GM12865 (cell line): ENCODE measurements around the gene EEF1AKMT1.

Experiments
- DNase-seq: peaks from one replicate; pipeline ENCODE4 v3.0.0; 2010; ENCODE audit warnings: low read depth
- H3K4me3 ChIP-seq: 2 replicates; pipeline ENCODE4 v1.5.1; 2011; ENCODE audit warnings: mild to moderate bottlenecking, low read depth, low read length, control low read depth
- TF ChIP-seq, protein P1 (sequence below): IDR thresholded peaks from 2 replicates; pipeline ENCODE4 v1.5.1; 2011; ENCODE audit warnings: low read length, control low read depth, low read depth, inconsistent platforms; ENCODE audit not compliant: insufficient read depth; ENCODE audit errors: missing control alignments

EEF1AKMT1 gene

DNA sequence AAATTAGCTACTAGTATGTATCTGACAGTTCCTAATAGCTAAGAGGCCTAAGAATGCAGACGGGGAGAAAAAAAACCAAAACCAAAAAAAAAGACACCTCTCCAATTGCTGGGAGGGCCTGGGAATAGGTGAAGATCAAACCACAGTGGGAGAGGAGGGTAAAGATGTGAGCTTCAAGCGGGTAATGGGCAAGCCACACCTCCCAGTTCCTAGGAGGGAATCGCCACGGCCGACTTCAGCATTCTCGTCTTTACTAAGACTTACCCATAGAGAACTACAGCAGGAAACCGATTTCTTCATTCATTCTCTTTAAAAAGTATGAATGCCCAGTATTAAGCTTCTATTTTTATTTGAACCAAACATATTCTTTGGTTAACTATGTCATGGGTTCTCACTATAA, 5.6 kb upstream of the EEF1AKMT1 start:
- DNase-seq = no peak
- TF ChIP-seq, protein P1, sequence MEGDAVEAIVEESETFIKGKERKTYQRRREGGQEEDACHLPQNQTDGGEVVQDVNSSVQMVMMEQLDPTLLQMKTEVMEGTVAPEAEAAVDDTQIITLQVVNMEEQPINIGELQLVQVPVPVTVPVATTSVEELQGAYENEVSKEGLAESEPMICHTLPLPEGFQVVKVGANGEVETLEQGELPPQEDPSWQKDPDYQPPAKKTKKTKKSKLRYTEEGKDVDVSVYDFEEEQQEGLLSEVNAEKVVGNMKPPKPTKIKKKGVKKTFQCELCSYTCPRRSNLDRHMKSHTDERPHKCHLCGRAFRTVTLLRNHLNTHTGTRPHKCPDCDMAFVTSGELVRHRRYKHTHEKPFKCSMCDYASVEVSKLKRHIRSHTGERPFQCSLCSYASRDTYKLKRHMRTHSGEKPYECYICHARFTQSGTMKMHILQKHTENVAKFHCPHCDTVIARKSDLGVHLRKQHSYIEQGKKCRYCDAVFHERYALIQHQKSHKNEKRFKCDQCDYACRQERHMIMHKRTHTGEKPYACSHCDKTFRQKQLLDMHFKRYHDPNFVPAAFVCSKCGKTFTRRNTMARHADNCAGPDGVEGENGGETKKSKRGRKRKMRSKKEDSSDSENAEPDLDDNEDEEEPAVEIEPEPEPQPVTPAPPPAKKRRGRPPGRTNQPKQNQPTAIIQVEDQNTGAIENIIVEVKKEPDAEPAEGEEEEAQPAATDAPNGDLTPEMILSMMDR = no peak
- no peak overlapping the region for H3K4me3 ChIP-seq

GRCh38 chr13:20778311-20778710, 4.5 kb upstream of the EEF1AKMT1 start:
- DNase-seq = no peak

DNA sequence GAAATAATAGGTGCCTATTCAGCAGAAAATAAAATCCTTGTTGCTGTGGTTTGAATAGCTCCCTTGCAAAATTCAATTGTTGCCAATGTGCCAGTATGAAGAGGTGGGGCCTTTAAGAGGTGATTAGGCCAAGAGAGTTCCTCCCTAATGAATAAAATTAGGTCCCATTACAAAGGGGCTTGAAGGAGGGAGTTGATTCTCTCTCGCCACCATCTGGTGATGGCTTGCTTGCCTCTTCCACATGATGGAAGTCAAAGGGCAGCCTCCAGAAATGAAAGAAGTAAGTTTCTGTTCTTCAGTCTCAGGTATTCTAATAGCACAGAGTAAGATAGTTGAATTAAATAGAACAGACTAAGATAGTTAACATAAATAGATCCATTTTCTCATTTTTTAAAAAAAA, 3.0 kb upstream of the EEF1AKMT1 start:
- no peak for DNase-seq
- TF ChIP-seq, protein P1 = no peak
- H3K4me3 ChIP-seq = no peak overlapping the region

More at GRCh38 chr13:20778311-20778710, 4.5 kb upstream of the EEF1AKMT1 start:
- TF ChIP-seq, protein P1 = no peak
- no peak overlapping the region for H3K4me3 ChIP-seq

DNA sequence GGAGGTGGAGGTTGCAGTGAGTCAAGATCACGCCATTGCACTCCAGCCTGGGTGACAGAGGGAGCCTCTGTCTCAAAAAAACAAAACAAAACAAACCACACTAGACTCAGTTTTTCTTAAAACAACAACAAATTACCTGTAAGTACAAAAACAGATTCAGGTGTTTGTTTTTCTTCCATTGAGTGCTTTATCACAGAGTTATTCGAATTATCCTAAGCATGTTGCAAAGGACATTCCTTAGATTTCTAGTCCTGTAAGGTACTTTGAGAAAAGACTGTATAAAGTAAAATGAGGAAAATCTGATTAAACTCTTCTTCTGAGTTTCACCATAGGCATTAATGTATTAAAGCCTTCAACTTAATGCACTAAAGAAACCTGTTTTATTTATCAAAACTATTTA, 2.2 kb upstream of the EEF1AKMT1 start:
- no peak for DNase-seq
- H3K4me3 ChIP-seq = no peak overlapping the region

DNA sequence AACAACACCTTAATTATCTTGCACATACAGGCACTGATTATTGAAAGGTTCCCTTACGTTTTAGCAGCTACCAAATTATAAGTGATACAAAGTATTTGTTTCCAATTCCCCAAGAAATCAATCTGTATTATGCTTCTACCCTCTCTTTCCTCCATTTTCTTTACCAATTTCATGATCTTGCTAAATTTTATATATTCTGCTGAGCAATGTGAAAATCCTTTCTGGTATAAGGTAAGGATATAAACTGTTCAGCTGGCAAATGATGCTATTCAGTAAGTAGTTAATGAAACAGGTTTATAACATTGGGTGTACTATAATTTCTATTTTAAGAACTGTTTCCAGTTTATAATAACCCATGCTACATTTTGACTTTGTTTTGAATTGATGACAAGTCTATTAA, 985 bp upstream of the EEF1AKMT1 start:
- H3K4me3 ChIP-seq = no peak overlapping the region
- TF ChIP-seq, protein P1 = no peak
- no peak for DNase-seq

More for the DNA sequence above, 2.2 kb upstream of the EEF1AKMT1 start:
- TF ChIP-seq, protein P1 = no peak

DNA sequence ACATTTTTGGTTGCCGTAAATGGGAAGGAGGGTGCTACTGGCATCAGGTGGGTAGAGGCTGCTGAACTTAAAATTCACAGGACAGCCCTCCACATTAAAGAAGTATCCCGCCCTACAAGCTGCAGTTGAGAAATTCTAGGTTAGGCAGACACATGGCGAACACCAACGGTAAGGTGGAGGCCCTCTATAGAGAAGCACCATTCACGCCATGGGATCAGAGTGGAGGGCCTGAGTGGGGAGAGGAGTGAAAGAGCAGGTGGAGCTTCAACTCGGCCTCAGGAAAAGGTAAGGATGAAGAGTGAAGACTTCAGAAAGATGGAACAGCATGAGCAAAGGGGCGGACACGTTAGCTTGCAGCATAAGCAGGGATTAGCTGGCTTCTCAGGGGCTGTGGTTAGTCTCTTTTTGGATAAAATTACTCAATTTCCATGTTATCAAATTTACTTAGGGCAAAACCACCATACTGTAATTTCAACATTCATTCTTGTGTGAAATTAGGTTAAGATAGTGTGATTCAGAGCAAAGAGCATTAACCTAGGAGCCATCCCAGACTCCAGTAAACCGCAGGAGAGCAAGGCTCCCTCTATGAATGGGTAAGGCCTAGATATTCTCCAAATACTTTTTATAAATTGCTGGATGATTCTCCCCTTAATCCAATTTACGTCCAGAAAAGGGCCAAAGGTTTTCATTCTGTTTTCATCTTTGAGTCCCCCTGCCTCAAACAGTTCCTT, 1.2 kb downstream of the EEF1AKMT1 start:
- DNase-seq = no peak
- H3K4me3 ChIP-seq = peak overlapping the region; percentile 70
- TF ChIP-seq, protein P1 = no peak

GRCh38 chr13:20769834-20770233, 3.9 kb downstream of the EEF1AKMT1 start:
- TF ChIP-seq, protein P1 = no peak
- no peak for DNase-seq
- no peak overlapping the region for H3K4me3 ChIP-seq
